Activated naive CD4-positive, alpha-beta T cell treated with Interleukin-2 at 50 U/mL for 16 hours (primary cell): Measurements from ENCODE around the gene USH2A.

Source experiments
- DNase-seq: peaks from one replicate; pipeline ENCODE4 v3.0.0-alpha.2; 2020

Gene USH2A

GRCh38 chr1:215923129-215923824 is 500.0 kb downstream of the USH2A start:
- DNase-seq = no peak

DNA sequence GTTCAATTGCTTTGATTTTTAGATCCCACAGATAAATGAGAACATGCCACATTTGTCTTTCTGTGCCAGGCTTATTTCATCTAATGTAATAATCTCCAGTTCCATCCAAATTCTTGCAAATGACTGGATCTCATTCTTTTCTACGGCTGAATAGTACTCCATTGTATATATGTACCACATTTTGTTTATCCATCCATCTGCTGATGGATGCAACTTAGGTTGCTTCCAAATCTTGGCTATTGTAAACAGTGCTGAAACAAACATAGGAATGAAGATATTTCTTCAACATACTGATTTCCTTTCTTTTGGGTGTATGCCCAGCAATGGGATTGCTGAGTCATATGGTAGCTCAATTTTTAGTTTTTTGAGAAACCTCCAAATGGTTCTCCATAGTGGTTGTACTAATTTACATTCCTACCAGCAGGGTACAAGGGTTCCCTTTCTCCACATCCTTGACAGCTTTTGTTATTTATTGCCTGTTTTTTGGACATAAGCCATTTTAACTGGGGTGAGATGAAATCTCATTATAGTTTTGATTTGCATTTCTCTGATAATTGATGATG is 511.8 kb downstream of the USH2A start:
- no peak for DNase-seq

DNA sequence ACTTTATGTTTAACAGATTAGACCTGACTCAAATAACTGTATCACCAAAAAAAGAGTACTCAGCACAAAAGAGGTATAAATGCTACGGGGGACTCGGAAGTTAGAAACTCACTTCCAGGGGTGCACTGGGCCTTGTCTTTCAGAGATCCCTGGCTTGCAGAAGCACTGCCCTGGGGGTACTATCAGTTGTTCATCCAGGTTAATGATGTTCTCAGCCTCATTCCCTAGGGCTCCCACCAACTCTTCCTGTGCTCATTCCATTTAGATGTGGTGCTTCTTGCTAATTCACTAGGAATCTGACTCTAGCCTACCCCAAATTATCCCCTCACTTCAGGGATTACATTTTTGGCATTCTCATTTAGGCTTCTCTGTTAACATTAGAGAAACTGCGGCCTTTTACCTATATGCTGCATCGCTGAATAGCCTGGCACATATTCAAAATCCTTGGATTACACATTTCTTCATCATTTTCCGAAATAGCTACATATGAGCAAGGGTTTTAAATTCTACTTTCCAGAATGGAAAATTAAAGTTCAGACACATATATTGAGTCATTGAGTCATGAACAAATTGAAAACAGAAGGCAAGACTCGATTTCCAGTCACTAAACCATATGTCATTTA is 517.6 kb downstream of the USH2A start:
- DNase-seq = no peak

- no peak for DNase-seq
Observed at GRCh38 chr1:215900684-215901083, 522.6 kb downstream of the USH2A start.

GRCh38 chr1:215899901-215900300 is 523.3 kb downstream of the USH2A start:
- no peak for DNase-seq

DNA sequence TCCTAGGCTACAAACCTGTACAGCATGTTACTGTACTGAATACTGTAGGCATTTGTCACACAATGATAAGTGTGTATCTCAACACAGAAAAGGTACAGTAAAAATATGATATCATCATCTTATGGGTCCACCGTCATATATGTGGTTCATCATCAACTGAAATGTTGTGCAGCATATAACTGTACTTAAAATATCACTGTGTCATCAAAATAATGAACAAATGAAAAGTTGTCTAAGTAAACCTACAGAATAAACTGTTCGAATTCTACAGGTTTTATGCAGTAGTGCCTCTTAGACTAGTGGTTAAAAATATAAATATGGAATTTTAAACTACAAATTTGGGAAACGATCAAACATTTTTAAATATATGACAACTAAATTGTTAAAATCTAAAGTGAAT is 527.4 kb downstream of the USH2A start:
- no peak for DNase-seq

- DNase-seq = no peak
Observed at GRCh38 chr1:215895276-215895675, 528.0 kb downstream of the USH2A start.

GRCh38 chr1:215894617-215895016 is 528.6 kb downstream of the USH2A start:
- DNase-seq = no peak

DNA sequence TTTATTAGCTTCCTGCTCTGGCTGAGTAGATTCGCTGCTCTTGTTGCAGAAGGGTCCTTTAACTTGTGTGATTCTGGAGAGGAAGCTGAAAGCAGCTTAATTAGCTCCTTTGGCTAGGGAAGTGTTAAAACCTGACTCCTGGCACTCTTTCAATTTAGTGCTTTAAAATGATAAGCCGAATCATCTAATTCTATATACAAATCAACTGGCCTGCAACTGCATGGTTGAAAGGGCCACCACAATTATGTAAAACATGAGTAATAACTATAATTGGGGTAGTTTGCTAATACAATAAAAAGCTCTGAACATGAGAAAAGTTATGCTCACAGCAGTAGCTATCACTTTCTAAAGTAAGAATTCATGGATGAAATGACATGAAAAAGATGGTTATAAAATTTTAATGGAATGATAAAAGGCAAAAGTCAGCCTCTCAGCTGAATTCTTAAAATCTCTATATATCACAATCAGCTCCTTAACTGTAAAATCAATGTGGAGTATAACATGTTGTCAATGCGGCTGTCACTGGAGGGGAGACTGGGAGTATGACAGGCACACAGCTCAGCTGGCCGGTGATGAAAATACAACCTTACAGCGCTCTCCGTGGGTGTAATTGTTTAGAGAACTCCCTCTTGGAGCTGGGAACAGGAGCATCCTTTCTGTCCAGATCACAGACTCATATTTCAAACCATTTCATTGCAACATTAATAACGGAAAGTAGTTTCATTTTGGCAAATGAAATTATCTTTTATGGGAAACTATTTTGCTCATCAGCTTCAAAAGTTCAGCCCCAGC is 531.8 kb downstream of the USH2A start:
- no peak for DNase-seq

- no peak for DNase-seq
Observed at GRCh38 chr1:215890438-215890837, 532.8 kb downstream of the USH2A start.

DNA sequence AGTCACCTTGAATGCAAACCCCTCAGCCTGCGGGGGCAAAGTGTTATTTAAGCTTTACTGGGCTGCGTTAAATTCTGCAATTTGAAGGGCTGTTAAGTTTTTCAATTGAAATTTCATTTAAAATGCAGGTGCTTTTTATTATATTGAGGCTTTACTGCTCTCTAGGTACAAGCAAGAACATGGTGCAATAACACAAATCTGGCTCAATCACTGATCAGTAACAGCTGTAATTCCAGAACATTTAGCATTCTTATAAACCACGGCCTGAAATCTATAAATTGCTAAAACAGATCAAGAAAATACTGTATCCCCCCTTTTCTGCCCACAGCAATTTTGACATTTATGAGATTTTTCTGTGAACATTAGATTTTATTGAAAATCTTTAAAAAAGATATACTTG is 533.4 kb downstream of the USH2A start:
- DNase-seq = no peak

GRCh38 chr1:215888159-215888558 is 535.1 kb downstream of the USH2A start:
- DNase-seq = no peak

DNA sequence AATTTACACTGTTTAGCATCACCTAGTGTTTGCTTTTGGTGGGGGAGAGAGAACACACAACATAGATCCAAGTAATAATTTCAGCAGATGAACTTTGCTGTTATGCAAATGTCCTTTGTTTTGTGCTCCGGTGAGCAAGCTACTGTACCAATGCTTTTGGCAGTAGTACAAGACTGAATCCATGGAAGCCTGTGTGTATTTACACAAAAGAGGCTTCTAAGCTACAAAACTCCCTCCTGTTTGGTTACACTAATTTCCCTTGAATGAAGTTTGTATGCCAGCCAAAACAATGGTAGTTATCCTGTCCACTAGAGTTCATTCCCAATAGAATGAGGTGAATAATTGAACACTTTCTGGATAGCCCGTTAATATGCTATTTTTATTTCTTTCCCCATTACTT is 535.6 kb downstream of the USH2A start:
- no peak for DNase-seq

DNA sequence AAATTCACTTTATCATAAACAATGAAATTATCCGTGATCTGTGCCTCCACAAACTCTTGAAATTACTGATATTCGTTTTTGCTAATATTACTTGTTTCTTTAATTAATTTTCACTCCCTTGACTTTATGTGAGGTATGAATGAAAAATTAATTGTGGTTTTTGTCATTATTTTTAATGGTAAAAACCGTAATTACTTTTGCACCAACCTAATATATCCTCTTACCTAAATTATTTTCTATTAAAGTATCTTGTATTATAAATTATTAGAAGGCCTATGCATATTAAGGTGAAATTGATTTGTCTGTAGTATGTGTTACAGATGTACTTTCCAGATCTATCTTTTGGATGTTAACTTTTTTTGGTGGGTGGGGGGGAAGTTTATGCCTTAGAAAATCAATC is 540.2 kb downstream of the USH2A start:
- no peak for DNase-seq

GRCh38 chr1:215878843-215879242 is 544.4 kb downstream of the USH2A start:
- DNase-seq = no peak

DNA sequence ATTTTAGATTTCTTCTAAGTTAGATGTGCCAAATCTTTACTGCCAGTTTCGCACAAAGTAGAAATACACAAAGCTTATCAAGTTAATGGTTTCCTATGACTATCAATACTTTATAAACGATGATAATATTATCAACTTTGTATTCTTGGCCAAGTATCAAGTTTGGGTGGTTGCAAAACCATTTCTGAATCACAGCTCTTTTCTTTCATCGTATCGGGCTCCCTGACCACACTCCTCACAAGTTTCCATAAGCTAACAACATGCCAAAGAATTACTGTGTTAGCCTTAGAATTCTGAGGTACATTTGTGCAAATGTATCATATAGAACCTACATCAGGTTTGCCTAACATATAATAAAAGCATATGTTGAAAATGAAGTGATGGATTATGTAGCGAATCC is 545.1 kb downstream of the USH2A start:
- no peak for DNase-seq

GRCh38 chr1:215877452-215877951 is 545.7 kb downstream of the USH2A start:
- DNase-seq = no peak

- DNase-seq = no peak
Observed at GRCh38 chr1:215875712-215876111, 547.5 kb downstream of the USH2A start.

DNA sequence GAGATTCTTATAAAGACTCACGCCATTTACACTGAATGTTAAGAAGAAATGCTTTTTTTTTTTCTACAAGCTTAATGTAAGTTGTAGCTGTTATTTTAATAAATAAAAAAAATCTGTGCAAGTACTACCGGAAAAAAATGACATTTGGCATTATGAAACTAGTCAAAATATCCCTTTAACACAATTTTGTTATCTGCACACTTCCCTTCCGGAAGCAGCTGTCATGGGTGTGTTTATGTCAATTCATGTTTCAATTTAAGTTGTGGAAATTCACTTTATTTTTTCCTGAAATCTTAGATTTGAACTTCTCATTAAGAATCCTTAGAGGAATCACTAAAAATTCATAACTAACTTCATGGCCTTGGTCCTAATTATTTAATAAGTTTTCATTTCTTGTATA is 548.0 kb downstream of the USH2A start:
- no peak for DNase-seq

- DNase-seq = no peak
Observed at GRCh38 chr1:215872658-215873057, 550.6 kb downstream of the USH2A start.

DNA sequence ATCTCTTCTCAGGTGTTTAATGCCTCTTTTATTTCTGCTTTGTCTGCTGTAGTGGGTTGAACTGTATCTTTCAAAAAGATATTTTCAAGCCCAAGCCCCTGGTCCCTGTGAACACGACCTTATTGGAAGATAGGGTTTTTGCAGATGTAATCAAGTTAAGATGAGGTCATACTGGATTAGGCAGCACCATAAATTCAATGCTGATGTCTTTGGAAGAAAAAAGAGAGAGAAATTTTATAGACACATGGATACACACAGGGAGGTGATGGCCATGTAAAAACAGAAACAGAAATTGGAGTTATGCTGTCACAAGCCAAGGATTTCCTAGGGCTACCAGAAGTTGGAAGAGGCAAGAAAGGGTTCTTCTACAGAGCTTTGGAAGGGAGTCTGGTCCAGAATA is 554.7 kb downstream of the USH2A start:
- no peak for DNase-seq

DNA sequence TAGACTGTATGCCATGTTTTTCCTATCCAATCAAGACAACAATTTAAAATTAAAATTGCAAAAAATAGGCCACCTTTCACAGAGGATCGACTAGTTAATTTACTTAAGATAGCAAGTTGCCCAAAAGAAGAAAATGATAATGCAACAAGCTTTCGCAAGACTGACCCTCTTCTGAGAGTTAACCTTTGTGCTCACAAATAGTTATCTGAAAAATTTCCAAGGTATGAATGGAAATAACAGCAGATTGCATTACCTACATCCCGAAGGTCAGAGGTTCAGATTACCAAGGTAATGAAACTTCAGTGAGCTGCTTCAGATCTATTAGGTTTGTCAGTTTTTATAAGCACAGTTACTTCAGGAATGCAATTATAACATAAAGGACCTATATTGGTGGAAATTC is 558.2 kb downstream of the USH2A start:
- DNase-seq = no peak

DNA sequence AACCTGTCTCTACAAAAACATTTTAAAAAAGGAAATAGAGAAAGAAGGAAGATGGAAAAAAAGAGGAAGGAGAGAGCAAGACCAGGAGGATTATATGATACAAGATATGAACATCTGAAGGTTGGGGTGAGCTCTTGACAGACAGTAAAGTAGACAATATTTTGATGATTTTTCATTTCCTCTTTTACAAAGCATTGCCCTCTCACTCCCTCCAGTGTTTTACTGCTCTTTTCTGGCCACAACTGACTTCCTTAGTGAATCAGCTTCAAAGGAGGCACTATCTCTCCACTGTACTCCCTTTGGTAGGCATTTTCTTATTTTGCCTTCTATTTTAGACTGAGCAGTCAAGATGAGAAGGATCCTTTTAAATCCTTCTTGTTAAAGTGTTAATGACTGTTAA is 559.5 kb downstream of the USH2A start:
- DNase-seq = no peak

GRCh38 chr1:215860833-215861232 is 562.4 kb downstream of the USH2A start:
- no peak for DNase-seq
